Measurements from ENCODE around the gene ELN. TPM values are rescaled to one million over a fixed set of nuclear protein-coding genes. Genes with fewer than 3 reads are reported as not detected.

Gene ELN
- total RNA-seq, 1 experiment from 2014 or later = 0.26 TPM

DNA sequence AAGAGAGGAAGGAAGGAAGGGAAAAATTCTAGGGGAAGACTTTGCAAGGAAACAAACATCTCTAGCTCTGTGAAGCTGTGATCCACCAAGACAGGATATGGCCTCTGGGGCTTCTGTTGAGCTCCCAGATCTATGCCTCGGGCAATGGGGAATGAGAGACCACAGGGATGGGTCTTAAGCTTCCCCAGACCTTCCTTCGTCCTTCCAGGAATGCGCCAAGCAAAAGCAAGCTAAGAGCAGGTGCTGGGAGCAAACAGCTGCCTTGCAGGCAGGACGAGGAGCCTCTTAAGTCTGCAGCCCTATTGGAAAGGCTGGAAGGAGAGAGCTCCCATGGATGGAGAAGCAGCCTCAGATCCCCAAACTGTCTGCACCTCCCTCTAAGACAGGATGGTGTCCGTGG is 21.9 kb upstream of the ELN start:
- Histone ChIP-seq H3K27ac (ENCODE audit: low read length) (no peak overlapping the region), H3K36me3 (ENCODE audit: control insufficient read depth, insufficient read depth, low read length) (no peaks in the 10 kb centered on the region), H3K27me3 (ENCODE audit: control insufficient read depth, insufficient read depth, low read length) (no peaks in the 10 kb centered on the region), H3K4me1 (ENCODE audit: control insufficient read depth, insufficient read depth, low read length) (no peaks in the 10 kb centered on the region), H3K9me3 (ENCODE audit: control insufficient read depth, insufficient read depth, low read depth, low read length) (no peaks in the 10 kb centered on the region), H3K4me3 (ENCODE audit: low read depth in 2 of 2, low read length in 2 of 2) (no peak overlapping the region)
- DNase-seq (ENCODE audit: low read depth, low spot score) (no peak), ATAC-seq (no peak)
- in situ Hi-C loops (cut with HindIII; ENCODE audit: low pct_unique_long_range_greater_than_20kb, low sequenced_read_pairs) = no loop called here
- intact Hi-C loops (cut with micrococcal nuclease; ENCODE audit: unreplicated experiment) = no loop called here
- TF ChIP-seq SIN3A (IDR thresholded peaks at IDR 0.05; ENCODE audit: borderline replicate concordance, insufficient read depth, low read depth, low read length) (no peak), TCF7L2 (IDR thresholded peaks at IDR 0.05; ENCODE audit: low read depth, low read length) (no peak), POLR2AphosphoS5 (IDR thresholded peaks at IDR 0.05; ENCODE audit: low read depth, low read length) (no peak)
- TF ChIP-seq, protein P1, sequence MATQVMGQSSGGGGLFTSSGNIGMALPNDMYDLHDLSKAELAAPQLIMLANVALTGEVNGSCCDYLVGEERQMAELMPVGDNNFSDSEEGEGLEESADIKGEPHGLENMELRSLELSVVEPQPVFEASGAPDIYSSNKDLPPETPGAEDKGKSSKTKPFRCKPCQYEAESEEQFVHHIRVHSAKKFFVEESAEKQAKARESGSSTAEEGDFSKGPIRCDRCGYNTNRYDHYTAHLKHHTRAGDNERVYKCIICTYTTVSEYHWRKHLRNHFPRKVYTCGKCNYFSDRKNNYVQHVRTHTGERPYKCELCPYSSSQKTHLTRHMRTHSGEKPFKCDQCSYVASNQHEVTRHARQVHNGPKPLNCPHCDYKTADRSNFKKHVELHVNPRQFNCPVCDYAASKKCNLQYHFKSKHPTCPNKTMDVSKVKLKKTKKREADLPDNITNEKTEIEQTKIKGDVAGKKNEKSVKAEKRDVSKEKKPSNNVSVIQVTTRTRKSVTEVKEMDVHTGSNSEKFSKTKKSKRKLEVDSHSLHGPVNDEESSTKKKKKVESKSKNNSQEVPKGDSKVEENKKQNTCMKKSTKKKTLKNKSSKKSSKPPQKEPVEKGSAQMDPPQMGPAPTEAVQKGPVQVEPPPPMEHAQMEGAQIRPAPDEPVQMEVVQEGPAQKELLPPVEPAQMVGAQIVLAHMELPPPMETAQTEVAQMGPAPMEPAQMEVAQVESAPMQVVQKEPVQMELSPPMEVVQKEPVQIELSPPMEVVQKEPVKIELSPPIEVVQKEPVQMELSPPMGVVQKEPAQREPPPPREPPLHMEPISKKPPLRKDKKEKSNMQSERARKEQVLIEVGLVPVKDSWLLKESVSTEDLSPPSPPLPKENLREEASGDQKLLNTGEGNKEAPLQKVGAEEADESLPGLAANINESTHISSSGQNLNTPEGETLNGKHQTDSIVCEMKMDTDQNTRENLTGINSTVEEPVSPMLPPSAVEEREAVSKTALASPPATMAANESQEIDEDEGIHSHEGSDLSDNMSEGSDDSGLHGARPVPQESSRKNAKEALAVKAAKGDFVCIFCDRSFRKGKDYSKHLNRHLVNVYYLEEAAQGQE (IDR thresholded peaks at IDR 0.05; ENCODE audit: insufficient read depth in 1 of 2, low read depth in 2 of 2, low read length in 1 of 2) = no peak
- TF ChIP-seq, protein P2, sequence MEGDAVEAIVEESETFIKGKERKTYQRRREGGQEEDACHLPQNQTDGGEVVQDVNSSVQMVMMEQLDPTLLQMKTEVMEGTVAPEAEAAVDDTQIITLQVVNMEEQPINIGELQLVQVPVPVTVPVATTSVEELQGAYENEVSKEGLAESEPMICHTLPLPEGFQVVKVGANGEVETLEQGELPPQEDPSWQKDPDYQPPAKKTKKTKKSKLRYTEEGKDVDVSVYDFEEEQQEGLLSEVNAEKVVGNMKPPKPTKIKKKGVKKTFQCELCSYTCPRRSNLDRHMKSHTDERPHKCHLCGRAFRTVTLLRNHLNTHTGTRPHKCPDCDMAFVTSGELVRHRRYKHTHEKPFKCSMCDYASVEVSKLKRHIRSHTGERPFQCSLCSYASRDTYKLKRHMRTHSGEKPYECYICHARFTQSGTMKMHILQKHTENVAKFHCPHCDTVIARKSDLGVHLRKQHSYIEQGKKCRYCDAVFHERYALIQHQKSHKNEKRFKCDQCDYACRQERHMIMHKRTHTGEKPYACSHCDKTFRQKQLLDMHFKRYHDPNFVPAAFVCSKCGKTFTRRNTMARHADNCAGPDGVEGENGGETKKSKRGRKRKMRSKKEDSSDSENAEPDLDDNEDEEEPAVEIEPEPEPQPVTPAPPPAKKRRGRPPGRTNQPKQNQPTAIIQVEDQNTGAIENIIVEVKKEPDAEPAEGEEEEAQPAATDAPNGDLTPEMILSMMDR (IDR thresholded peaks at IDR 0.05) = no peak
- CTCF ChIA-PET = interaction anchor here (0.5 to 0.7 kb wide), 3 partner anchors 21 to 141 kb away, joined by 3 to 6 read pairs (median 4); no protein-coding TSS in a partner anchor
- POLR2A ChIA-PET = no interaction called here
- no TSS peak for BruUV-seq (replicated peaks)

DNA sequence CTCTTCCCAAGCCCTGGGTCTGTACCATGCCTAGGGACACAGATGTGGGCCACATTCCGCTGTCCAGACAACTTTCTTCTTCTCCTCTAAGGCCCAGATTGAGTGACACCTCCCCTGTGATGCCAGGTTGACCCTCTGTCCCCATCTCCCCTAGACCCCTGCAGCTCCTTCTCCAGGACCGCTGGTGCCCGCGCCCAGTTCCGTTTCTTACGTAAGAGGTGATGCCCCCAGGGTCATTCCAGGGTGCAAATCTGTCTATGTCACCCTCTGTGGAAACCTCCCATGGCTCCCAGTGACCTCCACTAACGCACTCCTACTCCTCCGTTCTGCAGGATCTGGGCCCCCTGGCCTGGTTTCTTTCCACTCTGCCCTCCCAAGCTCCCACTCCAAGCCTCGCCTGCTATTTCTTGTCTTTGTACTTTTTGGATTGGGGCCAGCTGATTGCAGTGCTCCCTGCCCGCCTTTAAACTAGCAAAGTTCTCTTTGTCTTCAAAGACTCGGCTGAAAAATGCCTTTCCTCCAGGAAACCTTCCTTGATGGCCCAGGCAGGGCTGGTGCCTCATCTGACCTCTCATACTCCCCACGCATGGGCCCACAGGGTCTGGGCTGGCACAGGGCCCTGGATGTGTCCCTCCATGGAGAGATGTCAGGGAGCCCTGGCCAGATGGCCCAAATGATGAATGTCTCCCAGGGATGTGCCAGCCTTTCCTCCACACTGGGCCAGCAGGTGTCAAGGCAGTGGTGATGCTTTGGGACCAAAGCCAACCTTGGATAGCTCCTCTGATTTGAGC is 21.3 kb upstream of the ELN start:
- Histone ChIP-seq H3K27me3 (ENCODE audit: control insufficient read depth, insufficient read depth, low read length) (no peaks in the 10 kb centered on the region), H3K27ac (ENCODE audit: low read length) (no peak overlapping the region), H3K4me3 (ENCODE audit: low read depth in 2 of 2, low read length in 2 of 2) (no peak overlapping the region), H3K4me1 (ENCODE audit: control insufficient read depth, insufficient read depth, low read length) (no peaks in the 10 kb centered on the region), H3K9me3 (ENCODE audit: control insufficient read depth, insufficient read depth, low read depth, low read length) (no peaks in the 10 kb centered on the region), H3K36me3 (ENCODE audit: control insufficient read depth, insufficient read depth, low read length) (no peaks in the 10 kb centered on the region)
- no peak for DNase-seq (ENCODE audit: low read depth, low spot score)
- POLR2A ChIA-PET = interaction anchor here (0.5 kb wide), 1 partner anchor 215 kb away, joined by 4 read pairs; no protein-coding TSS in a partner anchor
- TF ChIP-seq SIN3A (IDR thresholded peaks at IDR 0.05; ENCODE audit: borderline replicate concordance, insufficient read depth, low read depth, low read length) (no peak), POLR2AphosphoS5 (IDR thresholded peaks at IDR 0.05; ENCODE audit: low read depth, low read length) (no peak)
- CTCF ChIA-PET = interaction anchor here (0.5 to 0.7 kb wide), 3 partner anchors 20 to 142 kb away, joined by 3 to 6 read pairs (median 4); no protein-coding TSS in a partner anchor
- in situ Hi-C loops (cut with HindIII; ENCODE audit: low pct_unique_long_range_greater_than_20kb, low sequenced_read_pairs) (no loop called here), intact Hi-C loops (cut with micrococcal nuclease; ENCODE audit: unreplicated experiment) (no loop called here)
- no TSS peak for BruUV-seq (replicated peaks)
- no peak for ATAC-seq

DNA sequence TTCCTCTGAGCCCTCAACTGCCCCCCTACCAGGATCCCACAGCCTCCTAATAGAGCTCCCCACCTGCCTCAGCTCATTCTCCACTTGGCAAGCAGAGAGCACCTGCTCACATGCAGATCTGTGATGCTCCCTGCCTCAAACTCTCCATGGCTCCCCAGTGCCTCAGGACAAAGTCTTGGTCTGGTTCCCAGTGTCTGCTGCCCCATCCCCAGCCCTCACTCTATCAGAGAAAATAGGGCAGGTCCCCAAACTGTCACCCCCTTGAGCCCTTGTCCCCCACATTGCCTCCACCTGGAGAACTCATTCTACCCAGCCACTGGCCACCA is 20.8 kb upstream of the ELN start:
- ChIA-PET POLR2A (interaction anchor here (0.5 kb wide), 1 partner anchor 215 kb away, joined by 4 read pairs; no protein-coding TSS in a partner anchor), CTCF (no interaction called here)
- H3K9me3 ChIP-seq (ENCODE audit: control insufficient read depth, insufficient read depth, low read depth, low read length) = no peaks in the 10 kb centered on the region
- no peaks in the 10 kb centered on the region for H3K4me1 ChIP-seq (ENCODE audit: control insufficient read depth, insufficient read depth, low read length)
- DNase-seq (ENCODE audit: low read depth, low spot score) = no peak
- H3K36me3 ChIP-seq (ENCODE audit: control insufficient read depth, insufficient read depth, low read length) = no peaks in the 10 kb centered on the region
- H3K27me3 ChIP-seq (ENCODE audit: control insufficient read depth, insufficient read depth, low read length) = no peaks in the 10 kb centered on the region
- no TSS peak for BruUV-seq (replicated peaks)
- TF ChIP-seq TCF7L2 (IDR thresholded peaks at IDR 0.05; ENCODE audit: low read depth, low read length) (no peak), SIN3A (IDR thresholded peaks at IDR 0.05; ENCODE audit: borderline replicate concordance, insufficient read depth, low read depth, low read length) (no peak), POLR2AphosphoS5 (IDR thresholded peaks at IDR 0.05; ENCODE audit: low read depth, low read length) (no peak)
- TF ChIP-seq, protein P2 (IDR thresholded peaks at IDR 0.05) = no peak
- TF ChIP-seq, protein P1 (IDR thresholded peaks at IDR 0.05; ENCODE audit: insufficient read depth in 1 of 2, low read depth in 2 of 2, low read length in 1 of 2) = no peak
- H3K27ac ChIP-seq (ENCODE audit: low read length) = no peak overlapping the region
- intact Hi-C loops (cut with micrococcal nuclease; ENCODE audit: unreplicated experiment) = no loop called here
- no peak overlapping the region for H3K4me3 ChIP-seq (ENCODE audit: low read depth in 2 of 2, low read length in 2 of 2)
- ATAC-seq = no peak
- in situ Hi-C loops (cut with HindIII; ENCODE audit: low pct_unique_long_range_greater_than_20kb, low sequenced_read_pairs) = no loop called here
